ENCODE results near the gene DNM1L. TPM values are rescaled to one million over a fixed set of nuclear protein-coding genes. Genes with fewer than 3 reads are reported as not detected.

Gene DNM1L
- total and polyA plus RNA-seq, 2 donors (not counting 3 experiments of a cell fraction or from before 2014, with no cell fraction given): 24.6 to 103 TPM

DNA sequence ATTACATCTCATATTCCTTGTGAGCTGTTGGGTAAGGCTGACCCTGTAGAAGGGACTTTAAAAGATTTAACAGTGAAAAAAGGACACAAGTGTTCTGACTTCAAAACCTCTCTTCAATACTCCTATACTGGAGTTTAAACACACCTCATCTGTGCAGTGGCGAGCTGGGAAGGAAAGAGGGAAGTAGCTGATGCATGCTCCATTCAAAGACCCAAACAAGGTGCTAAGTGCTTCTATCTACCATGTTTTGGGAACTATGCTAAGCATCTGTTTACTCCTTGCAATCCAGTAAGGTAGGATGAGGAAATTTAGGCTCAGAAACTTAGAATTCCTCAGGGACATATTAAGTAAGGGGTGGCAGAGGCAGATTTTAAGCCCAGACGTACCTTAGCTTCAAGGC, 16.4 kb upstream of the DNM1L start:
- dilution Hi-C loops (cut with MboI; ENCODE audit: extremely low pct_ligation_motif_present, low sequenced_read_pairs): no loop called here
- no peaks in the 10 kb centered on the region for H4K20me1 ChIP-seq (replicated peaks; ENCODE audit: control insufficient read depth, extremely low read depth, insufficient read depth, low read length)
- no peaks in the 10 kb centered on the region for H3K36me3 ChIP-seq (ENCODE audit: control insufficient read depth in 2 of 2, extremely low read depth in 1 of 2, insufficient read depth in 2 of 2, low read length in 2 of 2)
- no TSS peak for BruUV-seq (replicated peaks)
- no peaks in the 10 kb centered on the region for H3K79me2 ChIP-seq (ENCODE audit: control insufficient read depth, insufficient read depth, low read length)
- intact Hi-C loops (cut with micrococcal nuclease): no loop called here
- TF ChIP-seq POLR2AphosphoS5 (IDR thresholded peaks at IDR 0.05; ENCODE audit: insufficient read depth, low read depth, low read length): no peak
- TF ChIP-seq GATA2 (IDR thresholded peaks at IDR 0.05; ENCODE audit: insufficient read depth, insufficient read length, low read depth, low read length): no peak
- TF ChIP-seq, protein P1, sequence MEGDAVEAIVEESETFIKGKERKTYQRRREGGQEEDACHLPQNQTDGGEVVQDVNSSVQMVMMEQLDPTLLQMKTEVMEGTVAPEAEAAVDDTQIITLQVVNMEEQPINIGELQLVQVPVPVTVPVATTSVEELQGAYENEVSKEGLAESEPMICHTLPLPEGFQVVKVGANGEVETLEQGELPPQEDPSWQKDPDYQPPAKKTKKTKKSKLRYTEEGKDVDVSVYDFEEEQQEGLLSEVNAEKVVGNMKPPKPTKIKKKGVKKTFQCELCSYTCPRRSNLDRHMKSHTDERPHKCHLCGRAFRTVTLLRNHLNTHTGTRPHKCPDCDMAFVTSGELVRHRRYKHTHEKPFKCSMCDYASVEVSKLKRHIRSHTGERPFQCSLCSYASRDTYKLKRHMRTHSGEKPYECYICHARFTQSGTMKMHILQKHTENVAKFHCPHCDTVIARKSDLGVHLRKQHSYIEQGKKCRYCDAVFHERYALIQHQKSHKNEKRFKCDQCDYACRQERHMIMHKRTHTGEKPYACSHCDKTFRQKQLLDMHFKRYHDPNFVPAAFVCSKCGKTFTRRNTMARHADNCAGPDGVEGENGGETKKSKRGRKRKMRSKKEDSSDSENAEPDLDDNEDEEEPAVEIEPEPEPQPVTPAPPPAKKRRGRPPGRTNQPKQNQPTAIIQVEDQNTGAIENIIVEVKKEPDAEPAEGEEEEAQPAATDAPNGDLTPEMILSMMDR (IDR thresholded peaks at IDR 0.05; ENCODE audit: extremely low read depth in 1 of 2, insufficient read depth in 1 of 2, low read depth in 1 of 2, low read length in 2 of 2): no peak
- TF ChIP-seq POLR2A (IDR thresholded peaks at IDR 0.05; ENCODE audit: low read depth, low read length): no peak
- no peak for TF ChIP-seq FOS (IDR thresholded peaks at IDR 0.05; ENCODE audit: borderline replicate concordance, insufficient read depth, low read length)
- TF ChIP-seq EZH2 (IDR thresholded peaks at IDR 0.05; ENCODE audit: borderline replicate concordance, low read depth, low read length, severe bottlenecking): no peak
- no peak for TF ChIP-seq JUN (IDR thresholded peaks at IDR 0.05; ENCODE audit: borderline replicate concordance, insufficient read depth, insufficient read length, low read depth)
- TF ChIP-seq, protein P2, sequence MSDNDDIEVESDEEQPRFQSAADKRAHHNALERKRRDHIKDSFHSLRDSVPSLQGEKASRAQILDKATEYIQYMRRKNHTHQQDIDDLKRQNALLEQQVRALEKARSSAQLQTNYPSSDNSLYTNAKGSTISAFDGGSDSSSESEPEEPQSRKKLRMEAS (IDR thresholded peaks at IDR 0.05; ENCODE audit: insufficient read depth, insufficient read length): no peak
- TF ChIP-seq MYC (IDR thresholded peaks at IDR 0.05; ENCODE audit: low read depth, low read length): no peak
- H3K9me3 ChIP-seq (replicated peaks; ENCODE audit: control insufficient read depth, insufficient read depth, low read length): no peaks in the 10 kb centered on the region
- H3K9me1 ChIP-seq (replicated peaks; ENCODE audit: control insufficient read depth, extremely low read depth, insufficient read depth, low read length): no peaks in the 10 kb centered on the region
- CTCF ChIA-PET: interaction anchor here (1.0 to 3.8 kb wide), 4 partner anchors 10 to 297 kb away, joined by 3 to 13 read pairs (median 4); no protein-coding TSS in a partner anchor
- no peak overlapping the region for H3K4me2 ChIP-seq (ENCODE audit: insufficient read depth, low read length)
- no peaks in the 10 kb centered on the region for H3K4me1 ChIP-seq (ENCODE audit: control insufficient read depth, extremely low read depth, insufficient read depth, low read length)
- DNase-seq (ENCODE audit: low read depth, low spot score) (no peak), FAIRE-seq (no peak)
- no peak overlapping the region for H2AFZ ChIP-seq (ENCODE audit: low read depth, low read length)
- H3K27me3 ChIP-seq (ENCODE audit: control insufficient read depth in 2 of 2, insufficient read depth in 2 of 2, low read length in 2 of 2): no peaks in the 10 kb centered on the region
- no peak overlapping the region for H3K4me3 ChIP-seq (replicated peaks in 1 of 3; ENCODE audit: insufficient read depth in 1 of 3, low read depth in 1 of 3, low read length in 3 of 3)
- POLR2A ChIA-PET: no interaction called here
- H3K9ac ChIP-seq (replicated peaks; ENCODE audit: extremely low read depth, insufficient read depth, low read length): no peak overlapping the region
- H3K27ac ChIP-seq (ENCODE audit: insufficient read depth, low read depth, low read length): no peak overlapping the region

Data from endothelial cell of umbilical vein (primary cell).